CD1c-positive myeloid dendritic cell (primary cell): ENCODE results near the gene NDUFA8.
A peak's percentile ranks its signal among the peaks of the same experiment; 100 is the strongest.

Experiments
- DNase-seq: peaks from one replicate; pipeline ENCODE4 v3.0.0-alpha.2; 2016; ENCODE audit errors: extremely low spot score

NDUFA8 gene

DNA sequence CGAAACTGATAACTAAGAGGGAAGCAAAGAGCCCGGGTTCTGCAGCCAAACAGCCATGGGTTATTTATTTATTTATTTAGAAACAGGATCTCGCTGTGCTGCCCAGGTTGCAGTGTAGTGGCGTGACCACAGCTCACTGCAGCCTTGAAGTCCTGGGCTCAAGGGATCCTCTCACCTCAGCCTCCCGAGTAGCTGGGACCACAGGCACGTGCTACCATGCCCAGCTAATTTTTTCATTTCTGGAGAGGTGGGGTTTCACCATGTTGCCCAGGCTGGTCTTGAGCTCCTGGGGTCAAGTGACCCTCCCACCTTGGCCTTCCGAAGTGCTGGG lies 24.1 kb downstream of the NDUFA8 start:
- DNase-seq: no peak

DNA sequence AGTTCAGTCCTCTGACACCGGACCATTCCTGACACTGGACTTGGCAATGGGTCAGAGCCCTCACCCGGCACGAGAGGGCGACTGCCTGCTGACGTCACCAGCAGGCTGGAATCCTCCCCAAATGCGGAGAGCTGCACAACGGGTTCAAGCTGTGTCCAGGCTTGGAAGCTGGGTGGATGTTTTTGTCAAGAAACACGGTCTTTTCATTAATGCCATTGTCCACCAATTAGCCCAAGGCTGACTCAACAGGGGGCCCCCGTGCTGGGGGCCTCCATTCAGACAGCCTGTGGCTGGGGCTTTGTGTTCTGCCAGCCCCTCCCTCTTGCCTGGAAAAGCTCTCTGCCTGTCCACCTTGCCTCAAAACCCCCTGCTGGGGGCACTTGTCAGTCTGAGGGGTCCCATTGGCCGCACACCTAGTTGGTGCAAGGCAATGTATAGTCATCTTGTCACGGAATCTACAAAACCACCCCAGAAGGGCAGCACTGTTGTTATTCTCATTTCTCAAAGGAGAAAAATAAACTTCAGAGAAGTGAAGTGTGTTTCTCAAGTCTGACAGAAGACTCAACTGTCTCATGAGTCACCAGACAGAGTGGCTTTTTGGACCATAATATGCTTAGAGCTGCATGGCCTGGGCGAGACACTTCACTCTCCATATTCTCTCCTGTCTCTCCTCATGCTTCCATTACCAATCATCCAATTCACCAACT lies 24.6 kb downstream of the NDUFA8 start:
- no peak for DNase-seq

DNA sequence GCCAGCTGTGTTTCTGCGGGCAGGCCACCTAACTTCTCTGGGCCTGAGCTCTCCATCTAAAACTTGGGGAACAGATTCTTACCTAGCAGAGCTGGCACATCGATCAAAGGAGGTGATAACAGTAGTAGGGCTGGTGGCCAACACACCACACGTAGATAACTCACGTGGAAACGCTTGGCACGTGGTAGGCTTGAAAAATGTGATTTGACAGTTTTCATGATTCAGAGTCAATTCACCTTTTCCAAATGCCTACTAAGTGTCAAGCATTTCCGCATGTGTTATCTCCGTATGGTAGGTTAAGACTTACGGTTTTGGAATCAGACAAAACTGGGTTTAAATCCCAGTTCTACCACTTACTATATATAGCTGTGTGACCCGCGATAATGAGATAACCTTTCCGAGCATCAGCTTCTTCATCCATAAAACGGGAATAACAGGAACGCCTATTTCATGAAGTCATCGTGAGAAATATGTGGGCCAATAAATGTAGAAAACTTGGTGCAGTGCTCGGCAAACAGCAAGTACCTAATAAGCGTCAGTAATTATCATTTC lies 25.5 kb downstream of the NDUFA8 start:
- DNase-seq: no peak

DNA sequence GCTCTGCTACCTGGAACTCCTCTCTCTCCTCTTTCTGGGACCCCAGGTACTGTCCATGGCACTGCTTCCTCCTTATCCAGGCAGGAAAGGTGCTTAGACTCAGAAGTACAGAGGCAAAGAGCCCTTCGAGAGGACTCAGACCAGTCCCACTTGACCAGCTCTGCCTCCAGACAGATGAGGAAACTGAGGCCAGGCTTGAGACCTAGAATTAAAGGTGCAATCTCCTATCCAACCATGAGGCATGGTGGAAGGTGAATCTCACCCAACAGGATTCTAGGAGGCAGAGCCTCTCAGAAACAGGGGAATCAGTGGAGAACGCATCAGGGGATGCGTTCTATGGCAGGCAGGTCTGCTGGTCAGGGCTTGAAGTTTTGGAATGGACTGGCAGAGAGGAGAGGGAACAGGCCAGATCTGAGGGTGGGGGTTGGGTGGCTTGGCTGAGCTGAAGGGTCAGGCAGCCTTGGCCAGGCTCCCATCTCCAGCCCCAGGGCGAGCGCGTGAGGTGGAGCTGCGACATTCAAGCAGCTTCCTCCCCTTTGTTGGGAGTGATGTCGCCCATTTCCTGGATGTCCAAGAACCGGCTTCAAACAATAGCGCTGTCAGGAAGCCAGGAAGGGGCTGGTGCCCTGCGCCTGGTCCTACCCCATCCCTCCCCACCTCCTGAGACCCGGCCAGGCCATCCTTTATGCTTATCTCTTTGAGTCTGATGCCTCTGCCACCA lies 26.2 kb downstream of the NDUFA8 start:
- DNase-seq: no peak

DNA sequence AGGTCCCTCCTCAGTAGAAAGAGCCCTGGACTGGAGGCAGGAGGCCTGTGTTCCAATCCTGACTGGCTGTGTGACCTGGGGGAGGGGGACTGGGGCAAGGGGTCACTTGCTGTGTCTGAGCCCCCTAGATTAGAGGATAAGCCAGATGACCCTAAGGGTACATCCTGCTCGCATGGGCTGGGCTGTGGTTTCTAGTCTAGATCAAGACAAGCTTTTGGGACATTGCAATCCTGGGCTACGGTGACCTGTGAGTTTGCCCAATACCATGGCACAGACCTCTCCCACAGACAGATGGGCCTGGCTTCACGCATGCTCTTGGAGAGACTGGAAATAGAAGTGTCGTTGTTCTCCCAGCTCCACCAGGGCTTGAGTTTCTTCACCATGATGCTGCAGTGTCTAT lies 27.0 kb downstream of the NDUFA8 start:
- no peak for DNase-seq

DNA sequence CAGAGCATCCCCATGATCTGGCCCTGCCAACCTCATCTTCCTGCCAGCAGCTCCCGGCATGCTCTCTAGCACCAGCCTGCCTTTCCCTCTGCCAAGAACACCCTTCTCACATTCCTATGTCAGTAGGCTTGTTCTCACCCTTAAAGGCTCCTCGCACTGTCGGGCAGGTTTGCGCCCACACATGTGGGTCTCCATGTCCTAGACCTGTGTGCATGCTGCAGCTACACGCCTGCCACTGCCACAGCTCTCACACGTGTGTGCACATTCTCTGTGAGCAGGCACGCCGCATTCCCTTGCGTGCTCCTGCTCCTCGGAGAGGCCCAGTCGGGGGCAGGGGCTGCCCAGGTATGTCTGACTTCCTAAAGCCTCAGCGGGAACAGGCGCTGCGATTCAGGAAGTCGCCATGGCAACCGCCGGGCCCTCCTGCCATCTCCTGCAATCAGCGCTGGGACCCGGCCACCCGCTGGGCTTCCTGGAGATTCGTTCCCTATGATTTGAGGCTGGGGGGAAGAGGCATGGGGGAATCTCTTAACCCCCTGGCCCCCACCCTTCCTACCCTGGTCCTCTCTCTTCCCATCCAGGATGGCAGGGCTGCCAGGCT lies 28.1 kb downstream of the NDUFA8 start:
- DNase-seq: no peak

DNA sequence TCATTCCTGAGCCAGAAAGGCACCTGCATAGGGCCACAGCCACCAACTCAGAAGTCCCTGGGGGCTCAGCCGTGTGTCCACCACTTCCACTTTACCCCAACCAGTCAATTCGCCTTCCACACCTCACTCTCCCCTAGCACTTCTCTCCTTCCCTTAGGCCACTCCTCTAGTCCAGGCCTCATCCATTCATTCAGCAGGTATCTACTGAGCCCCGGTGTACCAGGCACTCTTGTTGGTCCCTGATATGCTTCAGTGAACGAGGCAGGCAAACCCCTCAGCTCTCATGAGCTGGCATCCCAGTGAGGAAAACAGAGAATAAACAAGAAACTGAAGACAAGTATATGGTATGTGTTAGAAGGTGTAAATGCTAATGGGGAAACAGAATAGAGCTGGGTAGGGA lies 28.7 kb downstream of the NDUFA8 start:
- no peak for DNase-seq

DNA sequence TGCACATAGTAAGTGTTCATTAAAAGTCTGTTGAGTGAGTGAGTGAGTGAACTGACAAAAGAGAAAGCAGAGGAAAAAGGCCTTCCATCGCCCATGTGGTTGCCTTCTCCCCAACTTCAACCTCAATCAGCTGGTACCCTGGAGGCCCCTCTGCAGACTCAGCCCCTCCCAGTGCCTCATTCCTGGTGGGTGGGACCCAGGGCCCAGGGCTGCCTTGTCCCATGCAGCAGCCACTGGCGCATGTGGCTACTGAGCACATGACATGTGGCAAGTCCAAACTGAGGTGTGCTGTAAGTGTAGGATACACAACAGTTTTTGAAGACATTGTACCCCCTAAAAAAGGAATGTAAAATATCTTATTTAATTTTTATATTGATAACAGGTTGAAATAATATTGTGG lies 29.6 kb downstream of the NDUFA8 start:
- no peak for DNase-seq

DNA sequence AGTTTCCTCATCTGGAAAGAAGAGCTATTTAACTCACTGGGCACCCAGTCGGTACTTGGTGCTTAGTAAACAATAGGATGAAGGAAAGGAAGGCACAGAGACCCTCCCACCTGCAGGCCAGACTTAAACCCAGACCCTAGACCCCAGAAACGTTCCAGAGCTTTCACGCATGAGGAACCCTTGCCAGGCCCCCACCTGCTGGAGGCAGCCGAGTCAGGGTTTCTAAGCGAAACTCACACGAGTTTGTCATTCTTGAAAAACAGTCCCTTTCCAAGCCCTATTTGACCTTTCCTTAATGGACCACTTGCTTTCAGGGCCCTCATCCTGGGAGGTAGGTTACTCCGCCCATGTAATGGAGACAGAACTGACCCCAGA lies 30.6 kb downstream of the NDUFA8 start:
- no peak for DNase-seq

DNA sequence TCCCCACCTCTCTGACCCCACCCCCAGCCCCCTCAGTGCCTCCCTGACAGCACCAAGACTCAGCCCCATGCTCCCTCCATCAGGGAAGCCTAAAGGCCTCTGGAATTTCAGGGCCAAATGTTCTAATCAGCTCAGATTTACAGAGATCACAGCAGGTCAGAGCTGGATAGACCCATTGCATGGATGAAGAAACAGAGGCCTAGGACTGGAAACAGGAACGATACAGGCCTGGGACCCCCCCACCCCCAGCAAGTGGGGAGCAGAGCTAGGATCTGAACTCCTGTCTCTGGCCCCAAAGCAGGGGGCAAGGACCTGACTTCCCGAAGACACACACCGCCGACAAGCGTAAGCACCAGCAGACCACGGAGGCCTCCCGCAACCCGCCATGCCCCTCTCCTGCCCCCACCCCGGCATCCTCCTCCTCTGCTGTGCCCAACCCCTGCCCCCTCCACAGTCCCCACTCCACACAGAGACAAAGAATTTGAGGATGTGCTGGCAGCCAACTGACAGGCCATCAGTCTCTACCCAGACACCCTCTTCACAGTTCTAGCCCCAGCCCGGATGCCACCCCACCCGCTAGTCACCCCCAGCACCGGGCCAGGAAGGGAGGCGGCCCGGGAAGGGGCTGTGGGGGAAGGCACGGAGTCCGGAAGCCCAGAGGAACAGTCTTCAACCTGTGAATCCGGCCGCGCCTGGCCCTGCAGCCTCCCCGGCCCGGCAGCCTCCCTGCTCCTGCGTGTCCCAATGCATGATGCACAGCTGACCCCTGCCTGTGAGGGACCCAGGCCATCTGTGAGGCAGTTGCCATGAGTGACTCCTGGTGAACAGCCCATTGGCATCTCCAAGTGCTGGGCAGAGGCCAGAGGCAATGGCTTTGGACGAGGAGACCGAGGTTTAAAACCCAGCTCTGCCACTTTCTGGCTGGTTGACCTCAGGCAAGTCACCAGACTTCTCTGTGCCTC lies 31.3 kb downstream of the NDUFA8 start:
- DNase-seq: no peak

DNA sequence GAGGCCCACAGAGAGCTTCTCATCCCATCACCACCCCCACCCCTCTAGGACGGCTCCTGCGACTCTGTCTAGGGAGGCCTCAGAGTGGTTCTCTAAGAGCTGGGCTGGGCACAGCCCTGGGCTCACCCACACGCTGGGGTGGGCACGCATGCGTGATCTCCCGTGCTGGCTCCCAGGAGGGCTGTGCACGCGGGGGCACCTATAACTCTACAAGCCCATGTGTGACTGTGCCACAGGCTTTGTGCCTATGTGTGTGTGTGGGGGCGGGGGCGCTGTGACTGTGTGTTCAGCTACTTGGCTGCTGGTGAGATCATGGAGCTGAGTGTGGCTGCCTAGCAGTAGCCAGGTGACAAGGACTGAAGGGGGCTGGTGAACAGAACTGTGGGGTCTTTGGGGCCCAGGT lies 32.2 kb downstream of the NDUFA8 start:
- DNase-seq: no peak

DNA sequence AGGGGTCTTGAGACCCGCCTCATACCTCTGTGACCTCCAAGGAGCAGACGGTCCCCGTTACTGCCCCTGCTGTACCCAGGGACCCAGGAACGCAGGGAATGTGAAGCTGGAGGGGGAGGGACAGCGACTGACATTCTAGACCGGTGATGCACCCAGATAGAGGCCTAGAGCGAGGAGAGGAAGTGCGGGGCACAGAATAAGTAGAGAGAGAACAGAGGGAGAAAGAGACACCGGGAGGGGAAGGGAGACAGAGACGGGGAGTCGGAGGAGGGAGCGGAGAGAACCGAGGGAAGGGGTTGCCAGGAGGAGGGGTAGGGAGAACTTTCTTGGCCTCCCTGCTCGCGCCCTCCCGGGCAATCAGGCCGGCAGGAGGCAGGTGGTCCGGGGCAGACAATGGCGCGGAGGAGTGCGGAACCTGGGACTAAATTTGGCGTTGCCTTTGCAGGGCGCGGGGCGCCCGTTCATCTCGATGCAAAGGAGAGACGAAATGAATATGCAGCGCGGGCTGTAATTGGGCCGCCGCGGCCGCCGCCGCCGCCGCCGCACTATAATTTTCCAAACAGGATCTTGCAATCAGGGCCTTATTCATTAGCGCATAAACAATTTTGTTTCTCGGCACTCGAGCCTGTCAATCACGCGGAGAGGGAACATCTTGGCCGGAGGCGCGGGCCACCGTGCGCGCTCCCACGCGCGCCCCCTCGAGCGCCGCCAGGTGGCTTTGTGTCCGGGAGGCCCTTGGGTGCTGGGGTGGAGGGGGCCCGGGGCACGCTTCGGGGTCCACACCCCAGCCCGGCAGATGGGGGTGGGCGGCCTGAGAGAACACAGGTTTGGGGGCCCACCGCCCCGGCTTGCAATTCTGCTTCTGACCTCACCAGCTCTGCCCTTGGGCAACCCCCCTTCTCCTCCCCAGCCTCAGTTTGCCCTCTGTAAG lies 33.0 kb downstream of the NDUFA8 start:
- no peak for DNase-seq

DNA sequence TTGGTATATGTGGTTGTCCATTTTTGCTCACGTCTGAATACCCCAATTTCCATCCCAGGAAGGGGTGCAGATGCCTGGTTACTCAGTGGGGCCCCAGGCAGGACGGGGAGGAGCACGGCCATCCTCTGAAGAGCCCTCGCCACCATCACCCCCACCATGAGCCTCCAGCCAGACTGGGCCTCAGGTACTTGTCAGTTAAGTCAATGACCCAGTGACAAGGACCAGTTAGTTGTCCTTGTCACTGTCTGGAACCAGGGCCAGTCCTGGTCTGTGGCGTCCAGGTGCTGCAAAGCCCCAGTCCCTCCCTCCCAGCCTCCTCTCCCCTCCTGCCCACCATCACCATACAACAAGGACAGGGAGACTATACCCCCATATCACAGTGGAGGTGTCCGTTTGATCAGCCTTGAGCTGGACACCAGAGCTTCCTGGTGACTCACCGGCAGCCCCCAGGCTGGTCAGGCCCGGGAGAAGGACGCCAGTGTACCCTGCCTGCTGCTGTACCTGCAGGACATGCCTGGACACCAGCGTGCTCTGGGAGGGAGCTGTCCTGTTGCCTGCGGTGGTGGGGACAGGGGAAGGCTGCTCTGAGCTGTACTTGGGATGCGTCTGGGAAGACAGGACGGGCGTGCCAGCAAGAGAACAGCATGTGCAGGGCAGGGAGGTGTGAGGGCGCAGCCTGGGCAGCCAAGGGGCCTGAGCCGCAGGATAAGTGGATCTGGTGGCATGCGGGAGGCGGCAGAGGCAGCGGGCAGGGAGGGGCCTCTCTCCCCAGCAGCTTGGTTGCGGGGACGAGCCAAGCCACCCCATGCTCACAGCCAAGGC lies 33.9 kb downstream of the NDUFA8 start:
- DNase-seq: no peak

DNA sequence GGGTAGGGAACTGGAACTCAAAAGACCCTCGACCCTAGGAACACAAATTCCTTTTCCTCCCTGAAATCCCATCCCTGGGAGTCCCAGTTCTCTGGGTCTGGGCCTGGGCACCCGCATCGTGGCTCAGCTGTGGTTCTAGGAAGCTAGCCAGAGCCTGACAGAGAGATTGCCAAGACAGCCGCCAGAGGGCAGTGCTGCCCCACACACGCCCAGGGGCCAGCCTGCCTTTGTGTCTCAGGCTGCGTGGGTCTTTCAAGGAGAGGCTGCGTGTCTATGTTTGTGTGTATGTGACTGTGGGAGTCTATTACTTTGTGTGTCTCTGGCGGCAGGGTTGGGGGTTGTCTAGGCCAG lies 34.4 kb downstream of the NDUFA8 start:
- DNase-seq: peak; percentile 86

DNA sequence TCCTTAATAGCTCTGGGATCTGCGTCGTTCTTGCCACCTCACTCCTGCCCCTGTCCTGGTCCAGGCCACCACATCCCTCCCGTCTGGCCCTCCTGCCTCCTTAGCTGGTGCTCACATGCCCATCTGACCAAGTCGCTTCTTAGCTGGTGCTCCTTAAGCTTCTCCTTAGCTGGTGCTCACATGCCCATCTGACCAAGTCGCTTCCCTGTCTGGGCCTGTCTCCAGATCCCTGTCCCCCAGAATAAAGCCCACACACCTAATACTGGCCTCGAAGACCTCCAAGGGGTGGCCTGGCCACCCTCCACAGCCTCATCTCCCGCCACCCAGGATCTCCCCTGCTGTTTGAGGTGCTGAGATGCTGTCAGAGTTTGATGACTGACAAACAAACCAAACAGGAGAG lies 35.1 kb downstream of the NDUFA8 start:
- no peak for DNase-seq

DNA sequence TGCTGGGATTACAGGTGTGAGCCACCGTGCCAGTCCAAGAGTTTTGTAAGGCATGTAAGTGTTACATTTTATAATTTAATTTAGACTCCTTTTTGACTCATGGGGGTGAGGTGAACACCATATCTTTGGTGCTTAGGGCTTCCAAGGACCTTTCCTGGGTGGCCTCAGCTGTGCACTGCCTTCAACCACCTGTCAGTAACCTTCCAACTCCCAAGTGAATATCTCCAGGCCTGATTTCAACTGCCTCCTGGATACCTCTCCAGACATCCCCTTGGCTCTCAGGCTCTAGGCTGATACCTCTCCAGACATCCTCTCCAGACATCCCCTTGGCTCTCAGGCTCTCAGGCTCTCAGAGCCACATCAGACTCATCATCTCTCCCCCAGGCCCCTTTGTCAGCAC lies 35.5 kb downstream of the NDUFA8 start:
- no peak for DNase-seq

DNA sequence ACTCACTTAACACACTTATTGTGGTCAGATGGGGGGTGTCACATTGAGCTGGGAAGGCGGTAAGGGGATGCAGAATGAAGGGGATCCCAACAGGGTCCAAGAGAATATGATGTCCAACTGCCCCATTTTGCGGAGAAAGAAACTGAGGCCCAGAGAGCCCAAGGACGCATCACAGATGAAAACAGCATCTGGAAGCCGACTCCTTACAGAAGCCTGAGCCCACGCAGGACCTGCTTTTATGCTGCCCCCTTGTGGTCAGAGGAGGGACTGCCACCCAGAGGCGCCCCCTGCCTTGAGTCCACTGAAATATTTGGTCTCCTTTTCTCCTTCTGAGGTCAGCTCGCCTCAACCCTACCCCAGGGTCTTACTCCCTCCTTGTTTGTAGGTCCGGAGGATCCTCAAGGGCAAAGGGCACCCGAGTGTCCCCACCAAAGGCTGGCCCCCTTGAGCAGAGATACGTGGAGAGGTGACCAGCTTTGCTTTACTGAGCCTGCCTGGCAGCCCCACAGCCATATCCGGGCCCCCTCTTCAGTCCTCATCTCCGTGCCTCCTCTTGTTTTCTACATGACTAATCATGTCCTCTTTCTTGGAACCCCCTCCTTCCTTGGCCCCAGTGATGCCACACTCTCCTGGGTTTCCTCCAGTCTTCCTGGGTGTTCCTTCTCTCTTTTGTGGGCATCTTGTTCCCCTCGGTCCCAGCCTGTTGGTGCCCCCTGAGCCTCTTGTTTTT lies 36.5 kb downstream of the NDUFA8 start:
- DNase-seq: peak; percentile 83

DNA sequence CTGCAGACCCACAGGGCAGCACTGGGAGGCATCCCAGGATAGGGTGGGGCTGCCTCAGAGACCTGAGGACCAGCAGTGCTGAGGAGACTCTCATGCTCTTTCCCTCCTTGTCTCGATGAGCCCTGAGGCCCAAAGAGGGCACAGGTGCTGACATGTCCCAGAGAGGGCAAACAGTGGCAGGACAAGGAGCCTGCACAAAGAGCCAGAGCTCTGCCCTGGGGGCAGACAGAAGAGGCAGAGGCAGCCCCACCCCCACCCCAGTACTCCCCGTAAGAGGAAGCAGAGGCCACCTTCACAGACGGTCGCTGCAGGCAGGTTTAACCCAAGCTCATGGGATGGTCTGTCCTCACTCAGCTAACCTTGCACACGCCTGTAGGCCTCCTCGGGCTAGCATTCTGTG lies 37.1 kb downstream of the NDUFA8 start:
- DNase-seq: no peak

DNA sequence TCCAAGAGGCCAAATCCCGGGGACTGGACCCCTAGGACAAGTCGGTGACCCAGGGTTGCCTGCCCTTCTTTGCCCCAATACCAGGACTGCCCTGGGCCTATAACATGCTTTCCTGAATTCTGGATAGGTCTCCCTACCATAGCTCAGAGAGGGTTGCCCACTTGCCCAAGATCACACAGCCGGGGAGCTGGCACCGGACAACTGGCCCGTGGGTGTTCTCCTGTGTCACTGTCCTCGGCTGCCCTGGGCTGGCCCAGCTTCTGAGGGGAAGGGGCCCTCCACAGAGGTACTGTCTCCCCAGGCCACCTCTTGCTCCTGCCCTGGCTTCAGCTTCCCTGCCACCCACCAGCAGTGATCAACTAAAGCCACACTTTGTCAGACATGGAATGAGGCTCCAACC lies 37.6 kb downstream of the NDUFA8 start:
- DNase-seq: no peak
